H9 (cell line): ENCODE measurements around the gene ZNF837. TPM values are rescaled to one million over a fixed set of nuclear protein-coding genes. Genes with fewer than 3 reads are reported as not detected.
A peak's percentile ranks its signal among the peaks of the same experiment; 100 is the strongest.

Source experiments
- DNase-seq: peaks from one replicate; pipeline ENCODE4 v3.0.0-alpha.2; 2017
- H2AFZ ChIP-seq: one replicate; pipeline ENCODE4 v1.6.1; 2013; ENCODE audit warnings: mild to moderate bottlenecking, low read length, control low read depth, moderate library complexity
- H2AK5ac ChIP-seq: 2 replicates; pipeline ENCODE4 v1.6.1; 2013; ENCODE audit warnings: low read length, control low read depth, mixed read lengths; ENCODE audit not compliant: insufficient read length
- H2BK120ac ChIP-seq: one replicate; pipeline ENCODE4 v1.6.1; 2013; ENCODE audit warnings: low read depth, mild to moderate bottlenecking, low read length, control low read depth, inconsistent platforms; ENCODE audit not compliant: poor library complexity, severe bottlenecking
- H2BK12ac ChIP-seq: 2 replicates; pipeline ENCODE4 v1.6.1; 2013; ENCODE audit warnings: low read length, control low read depth, mixed read lengths, low read depth; ENCODE audit not compliant: insufficient read length
- H2BK15ac ChIP-seq: 2 replicates; pipeline ENCODE4 v1.6.1; 2013; ENCODE audit warnings: low read depth, low read length, control low read depth
- H2BK20ac ChIP-seq: one replicate; pipeline ENCODE4 v1.6.1; 2013; ENCODE audit warnings: low read depth, mild to moderate bottlenecking, low read length, control low read depth, inconsistent platforms; ENCODE audit not compliant: poor library complexity, severe bottlenecking
- H2BK5ac ChIP-seq: 2 replicates; pipeline ENCODE4 v1.6.1; 2013; ENCODE audit warnings: low read length, control low read depth, mixed read lengths; ENCODE audit not compliant: insufficient read length
- H3K14ac ChIP-seq: 2 replicates; pipeline ENCODE4 v1.6.1; 2013; ENCODE audit warnings: low read length, control low read depth; ENCODE audit not compliant: insufficient read depth
- H3K18ac ChIP-seq: 2 replicates; pipeline ENCODE4 v1.6.1; 2013; ENCODE audit warnings: low read depth, mild to moderate bottlenecking, mixed read lengths, low read length, control low read depth; ENCODE audit not compliant: insufficient read length
- H3K23ac ChIP-seq: 2 replicates; pipeline ENCODE4 v1.6.1; 2013; ENCODE audit warnings: low read length, control low read depth, mixed read lengths, low read depth; ENCODE audit not compliant: insufficient read length
- H3K23me2 ChIP-seq: 2 replicates; pipeline ENCODE4 v1.6.1; 2013; ENCODE audit warnings: low read depth, mild to moderate bottlenecking, mixed read lengths, low read length, control low read depth; ENCODE audit not compliant: insufficient read length, poor library complexity, severe bottlenecking
- H3K27ac ChIP-seq: 2 replicates; pipeline ENCODE4 v1.5.1; 2013; ENCODE audit warnings: low read length, control low read depth, mixed read lengths, low read depth; ENCODE audit not compliant: insufficient read length
- H3K27me3 ChIP-seq: 2 replicates; pipeline ENCODE4 v1.6.1; 2013; ENCODE audit warnings: low read length, control low read depth, inconsistent platforms; ENCODE audit not compliant: insufficient read depth
- H3K4ac ChIP-seq: 2 replicates; pipeline ENCODE4 v1.6.1; 2013; ENCODE audit warnings: low read depth, mild to moderate bottlenecking, control low read depth, inconsistent platforms, low read length, moderate library complexity
- H3K4me1 ChIP-seq: 2 replicates; pipeline ENCODE4 v1.6.1; 2013; ENCODE audit warnings: low read length, control low read depth, inconsistent platforms; ENCODE audit not compliant: insufficient read depth
- H3K4me2 ChIP-seq: 2 replicates; pipeline ENCODE4 v1.6.1; 2013; ENCODE audit warnings: low read length, control low read depth, mixed read lengths; ENCODE audit not compliant: insufficient read length, insufficient read depth
- H3K56ac ChIP-seq: 2 replicates; pipeline ENCODE4 v1.6.1; 2013; ENCODE audit warnings: low read depth, mild to moderate bottlenecking, mixed read lengths, low read length, control low read depth; ENCODE audit not compliant: insufficient read length
- H3K79me1 ChIP-seq: 2 replicates; pipeline ENCODE4 v1.6.1; 2013; ENCODE audit warnings: low read depth, mild to moderate bottlenecking, moderate library complexity, low read length, control low read depth, inconsistent platforms; ENCODE audit not compliant: insufficient read depth, poor library complexity, severe bottlenecking
- H3K79me2 ChIP-seq: 2 replicates; pipeline ENCODE4 v1.6.1; 2013; ENCODE audit warnings: low read length, control low read depth, inconsistent platforms; ENCODE audit not compliant: insufficient read depth
- H3K9ac ChIP-seq: 2 replicates; pipeline ENCODE4 v1.6.1; 2013; ENCODE audit warnings: low read length, control low read depth, mixed read lengths; ENCODE audit not compliant: insufficient read length; ENCODE audit errors: extremely low read depth
- H3K9me3 ChIP-seq: one replicate; pipeline ENCODE4 v1.6.1; 2013; ENCODE audit warnings: low read depth, low read length, inconsistent platforms; ENCODE audit not compliant: control insufficient read depth
- H3T11ph ChIP-seq: one replicate; pipeline ENCODE4 v1.6.1; 2013; ENCODE audit warnings: mild to moderate bottlenecking, low read length, control low read depth, inconsistent platforms
- H4K20me1 ChIP-seq: one replicate; pipeline ENCODE4 v1.6.1; 2013; ENCODE audit not compliant: control insufficient read depth, insufficient read length, insufficient read depth
- H4K5ac ChIP-seq: 2 replicates; pipeline ENCODE4 v1.6.1; 2013; ENCODE audit warnings: low read depth, mild to moderate bottlenecking, mixed read lengths, low read length, control low read depth; ENCODE audit not compliant: insufficient read length
- H4K8ac ChIP-seq: replicated peaks from 2 replicates; pipeline ENCODE4 v1.6.1; 2013; ENCODE audit warnings: low read length, control low read depth, mixed read lengths, low read depth; ENCODE audit not compliant: insufficient read length
- H4K91ac ChIP-seq: 2 replicates; pipeline ENCODE4 v1.6.1; 2013; ENCODE audit warnings: low read depth, mild to moderate bottlenecking, moderate library complexity, mixed read lengths, low read length, control low read depth; ENCODE audit not compliant: insufficient read length
- H3K27ac Mint-ChIP-seq, 3 experiments: 2 replicates in 2 of 3; 3 replicates in 1 of 3; pipeline ENCODE4 v1.8.0; 2020 to 2021; ENCODE audit warnings: mixed read lengths in 3 of 3, mild to moderate bottlenecking in 1 of 3, moderate library complexity in 1 of 3
- H3K27me3 Mint-ChIP-seq: 2 replicates; pipeline ENCODE4 v1.8.0; 2021; ENCODE audit warnings: low read depth, mild to moderate bottlenecking, moderate library complexity, mixed read lengths
- H3K36me3 Mint-ChIP-seq, 3 experiments: 2 replicates in 2 of 3; 3 replicates in 1 of 3; pipeline ENCODE4 v1.8.0; 2020 to 2021; ENCODE audit warnings: low read depth in 3 of 3, mixed read lengths in 3 of 3; ENCODE audit not compliant: insufficient read depth in 1 of 3
- H3K4me1 Mint-ChIP-seq, 2 experiments: 2 replicates each; pipeline ENCODE4 v1.8.0; 2020; ENCODE audit warnings: mixed read lengths in 2 of 2
- H3K4me3 Mint-ChIP-seq, 2 experiments: 2 replicates in 1 of 2; 3 replicates in 1 of 2; pipeline ENCODE4 v1.8.0; 2020 to 2021; ENCODE audit warnings: mild to moderate bottlenecking in 2 of 2, mixed read lengths in 2 of 2, moderate library complexity in 1 of 2
- H3K9me3 Mint-ChIP-seq, 2 experiments: 2 replicates in 1 of 2; 3 replicates in 1 of 2; pipeline ENCODE4 v1.8.0; 2020; ENCODE audit warnings: mild to moderate bottlenecking in 2 of 2, mixed read lengths in 2 of 2, moderate library complexity in 1 of 2
- WGBS: extraction: QIAGEN DNeasy Blood & Tissue Kit; methylation state at CpG from one replicate; pipeline ENCODE4 v1.1.7; 2013; ENCODE audit warnings: missing lambda C conversion rate, low lambda C conversion rate, mixed read lengths; ENCODE audit not compliant: insufficient read length; ENCODE audit errors: extremely low coverage; 5-methylcytosine and 5-hydroxymethylcytosine counted together
- total RNA-seq: library from RNA; stranded (reverse); gene quantifications from 2 replicates; pipeline ENCODE4 v1.2.1, GENCODE V29; 2021
- TF ChIP-seq, protein P1 (sequence below): fragments of 200-600 bp; sonication (generic); conservative IDR thresholded peaks from 3 replicates; pipeline ENCODE4 v1.8.0; 2021; ENCODE audit warnings: antibody characterized with exemption, mild to moderate bottlenecking

Gene ZNF837
- total RNA-seq, 1 experiment from 2014 or later, result 3.4 TPM

DNA sequence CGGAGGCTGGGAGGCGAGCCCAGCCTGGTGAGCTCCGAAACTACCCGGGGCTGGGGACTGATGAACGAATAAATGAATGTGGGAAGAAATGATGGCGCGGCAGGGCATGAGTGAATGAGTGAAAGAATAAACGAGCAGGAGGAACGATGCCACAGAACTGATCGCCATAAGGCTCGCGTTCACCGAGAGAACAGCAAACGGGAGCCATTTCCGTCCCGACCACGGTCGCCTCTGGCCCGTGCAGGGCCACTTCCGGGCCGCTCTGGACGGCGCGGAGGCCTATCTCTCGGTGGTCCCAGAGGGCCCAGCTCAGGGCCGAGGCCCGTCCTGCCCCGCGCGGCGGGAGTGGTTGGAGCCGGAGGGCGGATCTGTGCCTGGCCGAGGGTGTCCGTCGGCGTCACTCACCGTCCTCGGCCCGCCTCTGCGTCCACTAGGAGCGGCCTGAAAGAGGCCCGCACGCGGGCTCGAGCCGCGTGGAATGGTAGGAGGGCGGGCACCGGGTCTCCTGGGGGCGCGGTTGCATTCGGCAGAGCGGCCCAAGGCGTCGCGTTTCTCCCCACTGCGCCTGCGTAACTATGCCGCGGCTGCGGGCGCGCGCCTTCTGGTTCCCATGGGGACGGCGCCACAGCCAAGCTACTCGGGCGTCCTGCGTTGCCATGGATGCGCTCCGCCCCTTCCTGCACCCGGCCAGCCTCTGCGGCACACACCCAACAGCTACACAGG, 18.4 kb downstream of the ZNF837 start, which contains the start of gene ZNF497:
ZNF497 (minus strand) TSS at position 480 of the 723 bp plus-strand sequence. CDS start 5,116 bp downstream, outside the sequence.
- Mint-ChIP-seq H3K9me3 (no peaks in the 10 kb centered on the region), H3K36me3 (peaks cover 0 to 2% (median 0%) of the 10 kb centered on the region in 3 experiments; a peak in 1 of 7 replicates)

More for the DNA sequence above, 18.4 kb downstream of the ZNF837 start, which contains the start of gene ZNF497:
- Histone ChIP-seq H3K23me2 (peaks cover 5% of the 10 kb centered on the region), H3K27me3 (no peaks in the 10 kb centered on the region), H2BK12ac (no peak within 1 kb of the TSS), H4K8ac (no peak within 1 kb of the TSS), H2BK15ac (no peak within 1 kb of the TSS), H3K9ac (peak within 1 kb of the TSS; percentile 94), H3K79me2 (no peaks in the 10 kb centered on the region), H3K9me3 (no peaks in the 10 kb centered on the region), H3K23ac (no peak within 1 kb of the TSS), H2BK120ac (no peak within 1 kb of the TSS), H4K20me1 (no peaks in the 10 kb centered on the region), H3K79me1 (no peaks in the 10 kb centered on the region), H3K27ac (peak within 1 kb of the TSS; percentile 43), H2AK5ac (no peak within 1 kb of the TSS), H3K4me2 (peak within 1 kb of the TSS; percentile 62), H2BK20ac (no peak within 1 kb of the TSS), H4K91ac (no peak within 1 kb of the TSS), H3K4ac (no peak within 1 kb of the TSS), H2AFZ (no peak within 1 kb of the TSS), H4K5ac (peak within 1 kb of the TSS; percentile 30), H3K4me1 (no peaks in the 10 kb centered on the region), H2BK5ac (no peak within 1 kb of the TSS), H3K14ac (peak within 1 kb of the TSS; percentile 92), H3T11ph (no peak within 1 kb of the TSS), H3K18ac (peak within 1 kb of the TSS; percentile 83), H3K56ac (no peak within 1 kb of the TSS)
- WGBS, result no CpG with 5 or more reads among the region's 74 CpGs
- H3K4me3 Mint-ChIP-seq, result peak within 1 kb of the TSS; percentile 91 to 98
- H3K27me3 Mint-ChIP-seq, result no peaks in the 10 kb centered on the region
- TF ChIP-seq, protein P1, sequence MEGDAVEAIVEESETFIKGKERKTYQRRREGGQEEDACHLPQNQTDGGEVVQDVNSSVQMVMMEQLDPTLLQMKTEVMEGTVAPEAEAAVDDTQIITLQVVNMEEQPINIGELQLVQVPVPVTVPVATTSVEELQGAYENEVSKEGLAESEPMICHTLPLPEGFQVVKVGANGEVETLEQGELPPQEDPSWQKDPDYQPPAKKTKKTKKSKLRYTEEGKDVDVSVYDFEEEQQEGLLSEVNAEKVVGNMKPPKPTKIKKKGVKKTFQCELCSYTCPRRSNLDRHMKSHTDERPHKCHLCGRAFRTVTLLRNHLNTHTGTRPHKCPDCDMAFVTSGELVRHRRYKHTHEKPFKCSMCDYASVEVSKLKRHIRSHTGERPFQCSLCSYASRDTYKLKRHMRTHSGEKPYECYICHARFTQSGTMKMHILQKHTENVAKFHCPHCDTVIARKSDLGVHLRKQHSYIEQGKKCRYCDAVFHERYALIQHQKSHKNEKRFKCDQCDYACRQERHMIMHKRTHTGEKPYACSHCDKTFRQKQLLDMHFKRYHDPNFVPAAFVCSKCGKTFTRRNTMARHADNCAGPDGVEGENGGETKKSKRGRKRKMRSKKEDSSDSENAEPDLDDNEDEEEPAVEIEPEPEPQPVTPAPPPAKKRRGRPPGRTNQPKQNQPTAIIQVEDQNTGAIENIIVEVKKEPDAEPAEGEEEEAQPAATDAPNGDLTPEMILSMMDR, result no peak; the same call in 2 of the 3 replicates
- peak within 1 kb of the TSS; percentile 97 to 99 (median 98) for H3K27ac Mint-ChIP-seq
- peak; percentile 98 for DNase-seq
- peaks cover 0 to 8% of the 10 kb centered on the region in 2 experiments; a peak in 3 of 4 replicates for H3K4me1 Mint-ChIP-seq
